ENCODE data around the gene GNG8.

GNG8 gene

GRCh38 chr19:46616631-46617322 lies 19.2 kb downstream of the GNG8 start:
- DNase-seq, result no peak

- no peak for DNase-seq
These were observed 20.0 kb downstream of the GNG8 start for GRCh38 chr19:46615966-46616365.

- DNase-seq, result peak; percentile 82
These were observed 21.8 kb downstream of the GNG8 start for GRCh38 chr19:46614114-46614722.

- DNase-seq, result no peak
These were observed 22.5 kb downstream of the GNG8 start for GRCh38 chr19:46613525-46613924.

- no peak for DNase-seq
These were observed 24.2 kb downstream of the GNG8 start for GRCh38 chr19:46611776-46612175.

- DNase-seq, result peak; percentile 67
These were observed 24.9 kb downstream of the GNG8 start for GRCh38 chr19:46610851-46611770.

DNA sequence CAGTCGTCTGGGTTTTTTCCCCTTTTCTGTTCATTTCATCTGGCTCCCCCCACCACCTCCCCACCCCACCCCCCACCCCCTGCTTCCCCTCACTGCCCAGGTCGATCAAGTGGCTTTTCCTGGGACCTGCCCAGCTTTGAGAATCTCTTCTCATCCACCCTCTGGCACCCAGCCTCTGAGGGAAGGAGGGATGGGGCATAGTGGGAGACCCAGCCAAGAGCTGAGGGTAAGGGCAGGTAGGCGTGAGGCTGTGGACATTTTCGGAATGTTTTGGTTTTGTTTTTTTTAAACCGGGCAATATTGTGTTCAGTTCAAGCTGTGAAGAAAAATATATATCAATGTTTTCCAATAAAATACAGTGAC lies 25.6 kb downstream of the GNG8 start:
- DNase-seq, result no peak

- DNase-seq, result no peak
These were observed 26.2 kb downstream of the GNG8 start for GRCh38 chr19:46609511-46610412.

DNA sequence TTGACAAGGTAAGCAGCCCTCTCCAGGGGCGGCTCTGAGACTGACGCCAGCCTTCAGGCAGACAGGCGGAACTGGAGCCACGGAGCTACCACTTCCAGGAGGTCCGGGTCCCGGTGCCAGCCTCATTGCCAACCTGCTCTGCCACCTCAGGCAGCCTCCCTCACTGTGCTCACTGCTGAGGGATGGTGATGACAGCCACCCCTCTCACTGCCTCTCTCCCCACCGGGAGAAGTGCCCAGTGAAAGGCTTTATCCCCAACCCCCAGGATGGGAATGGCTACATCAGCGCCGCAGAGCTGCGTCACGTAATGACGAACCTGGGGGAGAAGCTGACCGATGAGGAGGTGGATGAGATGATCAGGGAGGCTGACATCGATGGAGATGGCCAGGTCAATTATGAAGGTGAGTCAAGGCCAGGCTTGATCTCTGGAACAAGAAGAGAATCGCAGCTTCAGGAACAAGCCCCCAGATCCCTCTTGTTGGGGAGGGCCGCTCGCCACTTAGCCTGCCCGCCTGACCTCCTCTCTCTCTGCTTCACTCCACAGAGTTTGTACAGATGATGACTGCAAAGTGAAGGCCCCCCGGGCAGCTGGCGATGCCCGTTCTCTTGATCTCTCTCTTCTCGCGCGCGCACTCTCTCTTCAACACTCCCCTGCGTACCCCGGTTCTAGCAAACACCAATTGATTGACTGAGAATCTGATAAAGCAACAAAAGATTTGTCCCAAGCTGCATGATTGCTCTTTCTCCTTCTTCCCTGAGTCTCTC lies 27.2 kb downstream of the GNG8 start:
- no peak for DNase-seq

DNA sequence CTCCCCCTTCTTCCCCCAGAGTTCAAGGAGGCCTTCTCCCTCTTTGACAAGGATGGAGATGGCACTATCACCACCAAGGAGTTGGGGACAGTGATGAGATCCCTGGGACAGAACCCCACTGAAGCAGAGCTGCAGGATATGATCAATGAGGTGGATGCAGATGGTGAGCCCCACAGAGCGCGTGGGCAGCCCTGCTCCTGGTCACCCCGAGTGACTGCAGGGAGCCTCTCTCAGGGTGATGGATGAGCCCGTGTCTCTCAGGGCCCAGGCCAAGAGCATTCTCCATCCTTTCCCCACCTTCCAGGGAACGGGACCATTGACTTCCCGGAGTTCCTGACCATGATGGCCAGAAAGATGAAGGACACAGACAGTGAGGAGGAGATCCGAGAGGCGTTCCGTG lies 27.8 kb downstream of the GNG8 start:
- no peak for DNase-seq

- no peak for DNase-seq
These were observed 28.6 kb downstream of the GNG8 start for GRCh38 chr19:46607448-46607841.

DNA sequence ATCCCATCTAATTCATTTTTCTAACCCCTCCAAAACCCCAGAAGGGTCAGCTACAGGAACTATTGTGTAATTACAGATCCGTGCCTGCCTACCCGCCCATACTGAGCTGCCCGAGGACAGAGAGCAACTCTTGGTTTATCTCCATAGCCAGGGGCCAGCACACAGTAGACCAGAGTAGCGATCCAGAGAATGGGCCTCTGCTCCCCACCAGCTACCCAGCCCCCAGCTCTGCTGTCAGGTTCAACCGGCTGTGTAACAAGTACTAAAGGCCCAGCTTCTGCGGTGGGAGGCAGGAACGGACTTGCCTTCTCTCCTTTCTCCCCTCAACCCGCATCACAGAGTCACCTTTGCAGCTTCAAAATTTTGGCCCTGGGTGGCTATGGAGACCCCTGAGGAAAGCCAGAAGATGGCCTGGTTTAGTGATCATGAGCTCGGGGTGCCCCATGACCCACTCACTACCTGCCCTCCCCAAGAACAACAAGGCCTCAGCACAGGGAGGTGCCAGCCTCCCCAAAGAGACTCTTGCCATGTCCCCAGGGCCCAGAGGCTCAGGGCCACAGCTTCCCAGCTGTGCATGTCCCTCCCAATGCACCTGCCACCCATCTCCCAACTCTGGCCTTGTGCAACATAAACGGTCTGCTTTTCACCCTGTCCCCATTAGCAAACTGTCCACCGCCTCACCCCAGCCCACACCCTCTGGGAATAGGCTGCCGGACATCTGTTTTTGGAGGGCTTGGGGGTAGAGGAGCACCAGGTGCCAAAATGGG lies 29.1 kb downstream of the GNG8 start:
- DNase-seq, result no peak

GRCh38 chr19:46606019-46606418 lies 30.0 kb downstream of the GNG8 start:
- no peak for DNase-seq

GRCh38 chr19:46605356-46605821 lies 30.6 kb downstream of the GNG8 start:
- no peak for DNase-seq

- no peak for DNase-seq
These were observed 31.1 kb downstream of the GNG8 start for GRCh38 chr19:46604781-46605355.

- DNase-seq, result no peak
These were observed 32.2 kb downstream of the GNG8 start for GRCh38 chr19:46603752-46604231.

- peak; percentile 20 for DNase-seq
These were observed 32.8 kb downstream of the GNG8 start for GRCh38 chr19:46603195-46603637.

- DNase-seq, result no peak
These were observed 33.4 kb downstream of the GNG8 start for GRCh38 chr19:46602392-46603194.

Measured in CD4-positive, alpha-beta T cell treated with Interleukin-17A for 1 hour (primary cell).